CD14-positive monocyte (primary cell): ENCODE measurements around the gene SEPTIN6. TPM values are rescaled to one million over a fixed set of nuclear protein-coding genes. Genes with fewer than 3 reads are reported as not detected.

Experiments used
- DNase-seq, 3 donors: peaks; one replicate each; pipeline ENCODE4 v3.0.0-alpha.2; 2011 to 2022
- H2AFZ ChIP-seq: 2 replicates; pipeline ENCODE4 v1.6.0; 2012; ENCODE audit warnings: mild to moderate bottlenecking, low read depth, low read length, inconsistent platforms; ENCODE audit not compliant: insufficient read depth, poor library complexity, severe bottlenecking
- H3K27ac ChIP-seq, 2 donors: 1 replicate in 1 of 2; 2 replicates in 1 of 2; pipeline ENCODE4 v1.5.1; 2012 to 2013; ENCODE audit warnings: low read length in 2 of 2, control low read depth in 1 of 2, inconsistent platforms in 1 of 2, low read depth in 1 of 2, mild to moderate bottlenecking in 1 of 2
- H3K27me3 ChIP-seq, 2 donors: one replicate each; pipeline versions ENCODE4 v1.6.0 to v1.6.1; 2011 to 2013; ENCODE audit warnings: low read length in 2 of 2; ENCODE audit not compliant: control insufficient read depth in 2 of 2, insufficient read depth in 2 of 2
- H3K36me3 ChIP-seq, 2 donors: replicated peaks in 1 of 2; 1 replicate in 1 of 2; 2 replicates in 1 of 2; pipeline versions ENCODE4 v1.5.1 to v1.6.1; 2012 to 2013; ENCODE audit warnings: low read length in 2 of 2, control low read depth in 1 of 2, inconsistent platforms in 1 of 2, mild to moderate bottlenecking in 1 of 2; ENCODE audit not compliant: insufficient read depth in 2 of 2, control insufficient read depth in 1 of 2
- H3K4me1 ChIP-seq, 2 donors: 1 replicate in 1 of 2; 2 replicates in 1 of 2; pipeline versions ENCODE4 v1.5.1 to v1.6.1; 2012 to 2013; ENCODE audit warnings: low read length in 2 of 2, control low read depth in 1 of 2, inconsistent platforms in 1 of 2, mild to moderate bottlenecking in 1 of 2, moderate library complexity in 1 of 2; ENCODE audit not compliant: insufficient read depth in 2 of 2, control insufficient read depth in 1 of 2
- H3K4me2 ChIP-seq: replicated peaks from 2 replicates; pipeline ENCODE3; 2012; ENCODE audit warnings: low read length, moderate library complexity, mild to moderate bottlenecking; ENCODE audit not compliant: poor library complexity, severe bottlenecking; ENCODE audit errors: extremely low read depth
- H3K4me3 ChIP-seq, 3 experiments: fragments of 200-600 bp in 1 of 3; sonication (generic) in 1 of 3; replicated peaks in 1 of 3; 1 replicate in 2 of 3; 2 replicates in 1 of 3; pipeline ENCODE4 v1.5.1; 2011 to 2013; ENCODE audit warnings: low read length in 3 of 3, mild to moderate bottlenecking in 3 of 3, control low read depth in 2 of 3, low read depth in 2 of 3, inconsistent platforms in 1 of 3, moderate library complexity in 1 of 3
- H3K79me2 ChIP-seq: 2 replicates; pipeline ENCODE4 v1.6.0; 2012; ENCODE audit warnings: mild to moderate bottlenecking, control low read depth, inconsistent platforms, low read length, moderate library complexity; ENCODE audit not compliant: insufficient read depth
- H3K9ac ChIP-seq: 2 replicates; pipeline ENCODE4 v1.6.0; 2017; ENCODE audit warnings: low read length, mild to moderate bottlenecking; ENCODE audit not compliant: insufficient read depth, poor library complexity, severe bottlenecking
- H3K9me3 ChIP-seq, 2 donors: replicated peaks in 1 of 2; 1 replicate in 1 of 2; 2 replicates in 1 of 2; pipeline versions ENCODE4 v1.5.1 to v1.6.1; 2012 to 2013; ENCODE audit warnings: low read length in 2 of 2, control low read depth in 1 of 2; ENCODE audit not compliant: control insufficient read depth in 1 of 2, insufficient read depth in 1 of 2
- H4K20me1 ChIP-seq: 2 replicates; pipeline ENCODE4 v1.6.0; 2012; ENCODE audit warnings: mild to moderate bottlenecking, low read length, control low read depth, moderate library complexity; ENCODE audit not compliant: insufficient read depth
- H3K27ac Mint-ChIP-seq, 7 donors: one replicate each; pipeline ENCODE4 v1.8.0; 2020; ENCODE audit warnings: mild to moderate bottlenecking in 7 of 7, mixed read lengths in 7 of 7, moderate library complexity in 6 of 7, inconsistent platforms in 2 of 7
- H3K27me3 Mint-ChIP-seq, 3 donors: one replicate each; pipeline ENCODE4 v1.8.0; 2021 to 2022; ENCODE audit warnings: low read depth in 3 of 3, mild to moderate bottlenecking in 3 of 3, mixed read lengths in 3 of 3, moderate library complexity in 3 of 3, inconsistent platforms in 1 of 3
- H3K36me3 Mint-ChIP-seq, 2 donors: one replicate each; pipeline ENCODE4 v1.8.0; 2020; ENCODE audit warnings: mixed read lengths in 2 of 2, inconsistent platforms in 1 of 2, mild to moderate bottlenecking in 1 of 2
- H3K4me1 Mint-ChIP-seq: one replicate; pipeline ENCODE4 v1.8.0; 2020; ENCODE audit warnings: mild to moderate bottlenecking, mixed read lengths
- H3K4me3 Mint-ChIP-seq, 2 donors: one replicate each; pipeline ENCODE4 v1.8.0; 2020; ENCODE audit warnings: mild to moderate bottlenecking in 2 of 2, mixed read lengths in 2 of 2, moderate library complexity in 1 of 2
- H3K9me3 Mint-ChIP-seq, 7 donors: one replicate each; pipeline ENCODE4 v1.8.0; 2020 to 2022; ENCODE audit warnings: mixed read lengths in 7 of 7, mild to moderate bottlenecking in 6 of 7, moderate library complexity in 6 of 7, inconsistent platforms in 2 of 7
- CTCF ChIP-seq: fragments of 200-600 bp; IDR thresholded peaks from one replicate; pipeline ENCODE4 v1.8.0; 2022; ENCODE audit warnings: antibody characterized with exemption, mild to moderate bottlenecking
- WGBS: methylation state at CpG from one replicate; pipeline ENCODE4 v1.1.5; 2013; ENCODE audit warnings: missing lambda C conversion rate; ENCODE audit not compliant: insufficient coverage; 5-methylcytosine and 5-hydroxymethylcytosine counted together
- intact Hi-C, 2 donors: fragments of 100-400 bp; cut with micrococcal nuclease; formaldehyde crosslinking; loops; one replicate each; pipeline versions ENCODE4 v1.15.0 to v1.15.1; 2023
- polyA plus RNA-seq, 3 donors: library from polyadenylated mRNA; depleted of rRNA in 1 of 3; unstranded in 2 of 3; stranded (reverse) in 1 of 3; fragments of 300-500 nt in 2 of 3; fragments of >200 nt in 1 of 3; fragmentation: Illumina TruSeq in 2 of 3; gene quantifications; 1 replicate in 2 of 3; 2 replicates in 1 of 3; pipeline ENCODE4 v1.2.3, GENCODE V29; 2012 to 2021

SEPTIN6 gene
- polyA plus RNA-seq, 3 donors = 21.8 to 52.7 (median 31.1) TPM

DNA sequence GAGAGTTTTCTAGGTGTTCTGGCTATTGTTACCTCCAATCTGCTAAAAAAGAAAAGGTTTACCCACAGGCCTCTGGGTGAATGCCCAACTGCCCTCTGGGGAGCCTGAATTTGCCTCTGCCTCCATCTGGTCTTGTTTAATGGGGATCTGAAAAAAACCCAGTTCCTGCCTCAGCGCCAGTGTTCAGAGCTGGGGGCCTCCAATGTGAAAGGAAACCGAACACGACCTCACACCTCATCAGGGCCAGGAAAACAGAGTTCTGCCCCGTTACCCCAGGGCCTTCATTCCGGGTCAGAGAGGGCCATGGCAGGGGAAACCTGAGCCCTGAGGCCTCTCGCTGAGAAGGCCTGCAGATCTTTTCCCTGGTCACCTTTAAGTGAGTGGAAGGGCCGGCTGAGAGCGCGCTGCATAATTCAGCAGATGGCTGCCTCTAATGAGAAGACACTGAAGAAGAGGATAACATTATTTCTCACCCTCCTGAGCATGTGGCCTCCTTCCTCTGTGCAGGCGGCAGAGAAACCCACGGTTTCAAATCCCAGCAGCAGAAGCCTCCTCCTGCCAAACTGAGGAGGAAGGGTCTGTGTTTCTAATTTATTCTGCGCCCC is 6.8 kb downstream of the SEPTIN6 start:
- peaks cover 0 to 3% (median 0%) of the 10 kb centered on the region in 7 donors for H3K9me3 Mint-ChIP-seq
- Histone ChIP-seq H4K20me1 (no peaks in the 10 kb centered on the region), H3K4me1 (peaks cover 73 to 81% of the 10 kb centered on the region in 2 donors), H2AFZ (no peak overlapping the region), H3K27me3 (no peaks in the 10 kb centered on the region), H3K4me2 (peak overlapping the region; percentile 64), H3K36me3 (no peaks in the 10 kb centered on the region), H3K4me3 (peak overlapping the region in 1 of 3 experiments; percentile 61), H3K79me2 (peaks cover 79% of the 10 kb centered on the region), H3K9me3 (no peaks in the 10 kb centered on the region), H3K9ac (peak overlapping the region; percentile 66), H3K27ac (peak overlapping the region; percentile 95 to 99)
- peaks cover 4 to 7% of the 10 kb centered on the region in 2 donors for H3K36me3 Mint-ChIP-seq
- DNase-seq = peak in 1 of 3 donors; percentile 14
- peaks cover 73% of the 10 kb centered on the region for H3K4me1 Mint-ChIP-seq
- H3K4me3 Mint-ChIP-seq = peak overlapping the region in 1 of 2 donors; percentile 51
- H3K27ac Mint-ChIP-seq = peak overlapping the region; percentile 99 to 100 (median 99)
- WGBS = no CpG with 5 or more reads among the region's 12 CpGs
- peaks cover 0 to 6% (median 0%) of the 10 kb centered on the region in 3 donors for H3K27me3 Mint-ChIP-seq
- intact Hi-C loops = no loop called here
- no peak for TF ChIP-seq CTCF

GRCh38 chrX:119685225-119686066 is 7.5 kb downstream of the SEPTIN6 start:
- Histone ChIP-seq H3K9ac (peak overlapping the region; percentile 66), H3K4me1 (peaks cover 69 to 81% of the 10 kb centered on the region in 2 donors), H3K36me3 (no peaks in the 10 kb centered on the region), H2AFZ (peak overlapping the region; percentile 55), H3K79me2 (peaks cover 79% of the 10 kb centered on the region), H3K9me3 (no peaks in the 10 kb centered on the region), H3K4me2 (peak overlapping the region; percentile 64), H3K27ac (peak overlapping the region; percentile 95 to 99), H3K4me3 (peak overlapping the region in 2 of 3 experiments; percentile 10 to 61), H4K20me1 (no peaks in the 10 kb centered on the region), H3K27me3 (no peaks in the 10 kb centered on the region)
- intact Hi-C loops = no loop called here
- no peak for TF ChIP-seq CTCF
- Mint-ChIP-seq H3K27me3 (peaks cover 0 to 6% (median 0%) of the 10 kb centered on the region in 3 donors), H3K9me3 (peaks cover 0 to 3% (median 0%) of the 10 kb centered on the region in 7 donors), H3K27ac (peak overlapping the region; percentile 99 to 100 (median 99)), H3K4me3 (peak overlapping the region; percentile 47 to 67), H3K4me1 (peaks cover 71% of the 10 kb centered on the region), H3K36me3 (peaks cover 4 to 8% of the 10 kb centered on the region in 2 donors)
- DNase-seq = peak; percentile 89 to 90 (median 90)
- WGBS = 0% methylated on average over 4 of the region's 15 CpGs
